Liver (tissue), 9 donors: ENCODE measurements around the gene REEP1. TPM values are rescaled to one million over a fixed set of nuclear protein-coding genes. Genes with fewer than 3 reads are reported as not detected.

ENCODE experiments used
- DNase-seq: peaks from one replicate; pipeline ENCODE4 v3.0.0-alpha.2; 2017; ENCODE audit warnings: low spot score
- H3K27ac ChIP-seq, 2 donors: one replicate each; pipeline ENCODE4 v1.7.0; 2013; ENCODE audit warnings: inconsistent platforms in 2 of 2, low read length in 2 of 2, control low read depth in 1 of 2, low read depth in 1 of 2, mild to moderate bottlenecking in 1 of 2
- H3K27me3 ChIP-seq, 4 donors: one replicate each; pipeline versions ENCODE4 v1.6.1 to v1.7.0; 2013; ENCODE audit warnings: low read length in 3 of 4, inconsistent platforms in 1 of 4, mild to moderate bottlenecking in 1 of 4, moderate library complexity in 1 of 4; ENCODE audit not compliant: control insufficient read depth in 4 of 4, insufficient read depth in 4 of 4
- H3K36me3 ChIP-seq, 4 donors: one replicate each; pipeline versions ENCODE4 v1.6.1 to v1.7.0; 2013; ENCODE audit warnings: low read length in 3 of 4, mild to moderate bottlenecking in 3 of 4, low read depth in 1 of 4, moderate library complexity in 1 of 4; ENCODE audit not compliant: control insufficient read depth in 4 of 4, insufficient read depth in 3 of 4
- H3K4me1 ChIP-seq, 4 donors: one replicate each; pipeline versions ENCODE4 v1.6.1 to v1.7.0; 2013; ENCODE audit warnings: low read length in 3 of 4, mild to moderate bottlenecking in 3 of 4, moderate library complexity in 1 of 4; ENCODE audit not compliant: control insufficient read depth in 4 of 4, insufficient read depth in 4 of 4
- H3K4me3 ChIP-seq, 3 donors: one replicate each; pipeline versions ENCODE4 v1.6.1 to v1.7.0; 2013; ENCODE audit warnings: low read length in 3 of 3, control low read depth in 1 of 3, low read depth in 1 of 3, mild to moderate bottlenecking in 1 of 3
- H3K9ac ChIP-seq, 2 donors: one replicate each; pipeline ENCODE4 v1.7.0; 2013; ENCODE audit warnings: low read length in 2 of 2, mild to moderate bottlenecking in 2 of 2, moderate library complexity in 2 of 2, control low read depth in 1 of 2, low read depth in 1 of 2
- H3K9me3 ChIP-seq, 4 donors: one replicate each; pipeline versions ENCODE4 v1.6.1 to v1.7.0; 2013; ENCODE audit warnings: low read length in 3 of 4; ENCODE audit not compliant: control insufficient read depth in 4 of 4
- EGR1 ChIP-seq, 2 donors: IDR thresholded peaks; 2 replicates each; pipeline ENCODE4 v1.6.1; 2016 to 2018; ENCODE audit warnings: antibody characterized with exemption in 2 of 2, low read depth in 2 of 2
- FOXA1 ChIP-seq: IDR thresholded peaks from 2 replicates; pipeline ENCODE4 v1.6.1; 2016; ENCODE audit warnings: antibody characterized with exemption
- FOXA2 ChIP-seq: IDR thresholded peaks from 2 replicates; pipeline ENCODE4 v1.6.1; 2016; ENCODE audit warnings: antibody characterized with exemption
- GABPA ChIP-seq, 2 donors: IDR thresholded peaks in 1 of 2; conservative IDR thresholded peaks in 1 of 2; 2 replicates each; pipeline ENCODE4 v1.6.1; 2016; ENCODE audit warnings: antibody characterized with exemption in 2 of 2, mild to moderate bottlenecking in 1 of 2, moderate library complexity in 1 of 2
- HNF4A ChIP-seq, 2 donors: conservative IDR thresholded peaks; 2 replicates each; pipeline ENCODE4 v1.6.1; 2016; ENCODE audit warnings: antibody characterized with exemption in 2 of 2, mild to moderate bottlenecking in 2 of 2
- HNF4G ChIP-seq: IDR thresholded peaks from 2 replicates; pipeline ENCODE4 v1.6.1; 2016; ENCODE audit warnings: antibody characterized with exemption
- JUND ChIP-seq, 2 donors: IDR thresholded peaks; 2 replicates each; pipeline ENCODE4 v1.6.1; 2016; ENCODE audit warnings: antibody characterized with exemption in 2 of 2
- RAD21 ChIP-seq, 2 donors: IDR thresholded peaks; 2 replicates each; pipeline ENCODE4 v1.6.1; 2016; ENCODE audit warnings: antibody characterized with exemption in 2 of 2, mild to moderate bottlenecking in 2 of 2
- RXRA ChIP-seq, 2 donors: IDR thresholded peaks; 2 replicates each; pipeline ENCODE4 v1.6.1; 2017 to 2018; ENCODE audit warnings: antibody characterized with exemption in 2 of 2, mild to moderate bottlenecking in 1 of 2
- SP1 ChIP-seq: IDR thresholded peaks from 2 replicates; pipeline ENCODE4 v1.6.1; 2018; ENCODE audit warnings: antibody characterized with exemption, mild to moderate bottlenecking
- TAF1 ChIP-seq: conservative IDR thresholded peaks from 2 replicates; pipeline ENCODE4 v1.6.1; 2016; ENCODE audit warnings: antibody characterized with exemption, mild to moderate bottlenecking
- YY1 ChIP-seq: IDR thresholded peaks from 2 replicates; pipeline ENCODE4 v1.6.1; 2016; ENCODE audit warnings: antibody characterized with exemption, mild to moderate bottlenecking
- WGBS: extraction: QIAGEN DNeasy Blood & Tissue Kit; methylation state at CpG from one replicate; pipeline ENCODE4 v1.1.7; 2013; 5-methylcytosine and 5-hydroxymethylcytosine counted together
- polyA plus RNA-seq, 2 donors: library from polyadenylated mRNA; stranded (reverse) in 1 of 2; unstranded in 1 of 2; fragments of 200-250 nt in 1 of 2; fragments of >200 nt in 1 of 2; fragmentation: Nextera tagmentation in 1 of 2; extraction: Ambion mirVana in 1 of 2; gene quantifications; one replicate each; pipeline versions ENCODE4 v1.2.1 to v1.2.3, GENCODE V29; 2013 to 2015
- total RNA-seq, 2 donors: library from RNA; depleted of rRNA; stranded (reverse); fragments of >200 nt; gene quantifications; one replicate each; pipeline ENCODE4 v1.2.3, GENCODE V29; 2014
- TF ChIP-seq, protein P1 (sequence below): IDR thresholded peaks from 2 replicates; pipeline ENCODE4 v1.6.1; 2016; ENCODE audit warnings: antibody characterized with exemption
- TF ChIP-seq, protein P2 (sequence below): IDR thresholded peaks from 2 replicates; pipeline ENCODE4 v1.6.1; 2016; ENCODE audit warnings: antibody characterized with exemption, mild to moderate bottlenecking
- TF ChIP-seq, protein P3 (sequence below): IDR thresholded peaks from 2 replicates; pipeline ENCODE4 v1.6.1; 2016; ENCODE audit warnings: antibody characterized with exemption
- TF ChIP-seq, protein P4 (sequence below): IDR thresholded peaks from 2 replicates; pipeline ENCODE4 v1.6.1; 2016; ENCODE audit warnings: antibody characterized with exemption
- donor health status: healthy.
- donor health status: healthy.
- donor health status: healthy.
- donor health status: healthy.
- donor health status: healthy.

Gene REEP1
- total and polyA plus RNA-seq, 4 donors: 0.46 to 1.7 (median 0.89) TPM

DNA sequence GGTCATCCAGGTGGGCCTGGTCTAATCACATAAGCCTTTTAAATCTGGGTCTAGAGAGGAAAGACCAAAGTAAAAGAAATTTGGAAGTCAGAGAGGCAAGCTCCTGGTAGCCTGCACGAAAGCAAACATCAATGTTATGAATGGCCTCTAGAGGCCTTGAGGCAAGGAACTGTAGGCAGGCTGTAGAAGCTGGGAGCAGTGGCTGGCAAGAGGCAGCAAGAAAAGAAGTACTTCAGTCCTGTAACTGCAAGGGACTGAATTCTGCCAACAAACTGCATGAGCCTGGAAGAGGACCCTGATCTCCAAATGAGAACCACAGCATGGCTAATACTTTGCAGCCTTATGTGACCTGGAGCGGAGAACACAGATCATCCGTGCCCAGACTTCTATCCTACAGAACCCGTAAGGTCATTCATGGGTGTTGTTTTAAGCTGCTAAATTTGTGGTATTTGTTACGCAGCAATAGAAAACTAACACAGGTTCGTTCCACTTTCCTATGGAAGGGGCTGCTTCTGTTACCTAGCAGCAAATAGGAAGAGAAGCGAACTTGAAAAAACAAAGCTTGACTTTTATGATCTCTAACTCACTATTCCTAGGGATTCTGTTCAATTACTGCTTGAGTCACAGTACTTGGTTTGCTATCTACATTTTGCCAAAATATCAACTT is 143.4 kb downstream of the REEP1 start:
- WGBS: 72% methylated on average over 7 of the region's 7 CpGs
- no peaks in the 10 kb centered on the region for H3K27me3 ChIP-seq

DNA sequence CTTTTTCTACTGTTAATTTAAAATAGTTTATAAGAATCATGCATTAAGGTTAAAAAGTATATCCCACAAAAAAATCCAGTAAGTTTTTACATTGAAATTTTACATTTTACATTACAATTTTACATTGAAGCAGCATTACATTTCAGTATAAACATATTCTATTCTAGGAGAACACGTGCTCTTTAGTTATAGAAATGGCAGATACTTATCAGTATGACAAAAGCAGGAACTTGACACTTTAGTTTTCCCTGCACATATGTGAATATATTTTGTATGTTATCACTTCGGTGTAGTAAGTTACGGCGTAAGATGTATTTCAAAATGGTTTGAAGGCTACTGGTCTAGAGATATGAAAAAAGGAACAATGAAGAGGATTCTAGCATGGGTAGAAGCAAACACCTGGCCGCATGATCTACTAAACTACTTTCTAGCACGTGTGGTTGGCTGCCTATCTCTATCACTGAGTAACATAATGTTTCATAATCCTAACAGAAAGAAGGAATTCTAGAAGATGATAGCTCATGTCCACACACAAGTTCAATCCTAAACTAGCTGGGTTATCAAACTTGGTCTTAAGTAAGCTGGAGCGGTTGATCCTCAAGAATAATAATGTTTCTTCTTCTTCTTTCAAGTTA is 147.5 kb downstream of the REEP1 start:
- WGBS: 83% methylated on average over 7 of the region's 7 CpGs
- Histone ChIP-seq H3K27ac (no peak overlapping the region), H3K36me3 (peaks cover 0 to 3% (median under 1%) of the 10 kb centered on the region in 4 donors), H3K9me3 (no peaks in the 10 kb centered on the region), H3K4me1 (peaks cover 11 to 31% (median 22%) of the 10 kb centered on the region in 4 donors), H3K9ac (no peak overlapping the region), H3K4me3 (no peak overlapping the region), H3K27me3 (no peaks in the 10 kb centered on the region)
- no peak for DNase-seq
- TF ChIP-seq HNF4G (no peak), SP1 (no peak), EGR1 (IDR thresholded peaks at IDR 0.05; ENCODE audit: low read depth in 2 of 2) (no peak), JUND (IDR thresholded peaks at IDR 0.05) (no peak), RXRA (IDR thresholded peaks at IDR 0.05) (no peak), RAD21 (IDR thresholded peaks at IDR 0.05) (no peak)
- TF ChIP-seq, protein P1, sequence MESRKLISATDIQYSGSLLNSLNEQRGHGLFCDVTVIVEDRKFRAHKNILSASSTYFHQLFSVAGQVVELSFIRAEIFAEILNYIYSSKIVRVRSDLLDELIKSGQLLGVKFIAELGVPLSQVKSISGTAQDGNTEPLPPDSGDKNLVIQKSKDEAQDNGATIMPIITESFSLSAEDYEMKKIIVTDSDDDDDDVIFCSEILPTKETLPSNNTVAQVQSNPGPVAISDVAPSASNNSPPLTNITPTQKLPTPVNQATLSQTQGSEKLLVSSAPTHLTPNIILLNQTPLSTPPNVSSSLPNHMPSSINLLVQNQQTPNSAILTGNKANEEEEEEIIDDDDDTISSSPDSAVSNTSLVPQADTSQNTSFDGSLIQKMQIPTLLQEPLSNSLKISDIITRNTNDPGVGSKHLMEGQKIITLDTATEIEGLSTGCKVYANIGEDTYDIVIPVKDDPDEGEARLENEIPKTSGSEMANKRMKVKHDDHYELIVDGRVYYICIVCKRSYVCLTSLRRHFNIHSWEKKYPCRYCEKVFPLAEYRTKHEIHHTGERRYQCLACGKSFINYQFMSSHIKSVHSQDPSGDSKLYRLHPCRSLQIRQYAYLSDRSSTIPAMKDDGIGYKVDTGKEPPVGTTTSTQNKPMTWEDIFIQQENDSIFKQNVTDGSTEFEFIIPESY: no peak
- TF ChIP-seq, protein P2, sequence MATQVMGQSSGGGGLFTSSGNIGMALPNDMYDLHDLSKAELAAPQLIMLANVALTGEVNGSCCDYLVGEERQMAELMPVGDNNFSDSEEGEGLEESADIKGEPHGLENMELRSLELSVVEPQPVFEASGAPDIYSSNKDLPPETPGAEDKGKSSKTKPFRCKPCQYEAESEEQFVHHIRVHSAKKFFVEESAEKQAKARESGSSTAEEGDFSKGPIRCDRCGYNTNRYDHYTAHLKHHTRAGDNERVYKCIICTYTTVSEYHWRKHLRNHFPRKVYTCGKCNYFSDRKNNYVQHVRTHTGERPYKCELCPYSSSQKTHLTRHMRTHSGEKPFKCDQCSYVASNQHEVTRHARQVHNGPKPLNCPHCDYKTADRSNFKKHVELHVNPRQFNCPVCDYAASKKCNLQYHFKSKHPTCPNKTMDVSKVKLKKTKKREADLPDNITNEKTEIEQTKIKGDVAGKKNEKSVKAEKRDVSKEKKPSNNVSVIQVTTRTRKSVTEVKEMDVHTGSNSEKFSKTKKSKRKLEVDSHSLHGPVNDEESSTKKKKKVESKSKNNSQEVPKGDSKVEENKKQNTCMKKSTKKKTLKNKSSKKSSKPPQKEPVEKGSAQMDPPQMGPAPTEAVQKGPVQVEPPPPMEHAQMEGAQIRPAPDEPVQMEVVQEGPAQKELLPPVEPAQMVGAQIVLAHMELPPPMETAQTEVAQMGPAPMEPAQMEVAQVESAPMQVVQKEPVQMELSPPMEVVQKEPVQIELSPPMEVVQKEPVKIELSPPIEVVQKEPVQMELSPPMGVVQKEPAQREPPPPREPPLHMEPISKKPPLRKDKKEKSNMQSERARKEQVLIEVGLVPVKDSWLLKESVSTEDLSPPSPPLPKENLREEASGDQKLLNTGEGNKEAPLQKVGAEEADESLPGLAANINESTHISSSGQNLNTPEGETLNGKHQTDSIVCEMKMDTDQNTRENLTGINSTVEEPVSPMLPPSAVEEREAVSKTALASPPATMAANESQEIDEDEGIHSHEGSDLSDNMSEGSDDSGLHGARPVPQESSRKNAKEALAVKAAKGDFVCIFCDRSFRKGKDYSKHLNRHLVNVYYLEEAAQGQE: no peak
- TF ChIP-seq, protein P3, sequence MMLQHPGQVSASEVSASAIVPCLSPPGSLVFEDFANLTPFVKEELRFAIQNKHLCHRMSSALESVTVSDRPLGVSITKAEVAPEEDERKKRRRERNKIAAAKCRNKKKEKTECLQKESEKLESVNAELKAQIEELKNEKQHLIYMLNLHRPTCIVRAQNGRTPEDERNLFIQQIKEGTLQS: no peak

More for the DNA sequence above, 143.4 kb downstream of the REEP1 start:
- no peaks in the 10 kb centered on the region for H3K9me3 ChIP-seq
- peaks cover 0 to 2% (median 0%) of the 10 kb centered on the region in 4 donors for H3K36me3 ChIP-seq
- H3K9ac ChIP-seq: no peak overlapping the region
- no peak for TF ChIP-seq YY1
- TF ChIP-seq, protein P2: no peak
- TF ChIP-seq, protein P3: no peak
- TF ChIP-seq, protein P4, sequence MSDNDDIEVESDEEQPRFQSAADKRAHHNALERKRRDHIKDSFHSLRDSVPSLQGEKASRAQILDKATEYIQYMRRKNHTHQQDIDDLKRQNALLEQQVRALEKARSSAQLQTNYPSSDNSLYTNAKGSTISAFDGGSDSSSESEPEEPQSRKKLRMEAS: no peak
- no peak for TF ChIP-seq RAD21 (IDR thresholded peaks at IDR 0.05)
- no peak for TF ChIP-seq HNF4A (conservative IDR thresholded peaks at IDR 0.05)
- no peak for TF ChIP-seq GABPA (IDR thresholded peaks at IDR 0.05 in 1 of 2, conservative IDR thresholded peaks at IDR 0.05 in 1 of 2)
- no peak for TF ChIP-seq SP1
- no peak for TF ChIP-seq FOXA2
- TF ChIP-seq FOXA1: no peak
- TF ChIP-seq, protein P1: no peak
- no peak for TF ChIP-seq HNF4G
- TF ChIP-seq TAF1: no peak
- no peak for TF ChIP-seq JUND (IDR thresholded peaks at IDR 0.05)
- TF ChIP-seq EGR1 (IDR thresholded peaks at IDR 0.05; ENCODE audit: low read depth in 2 of 2): no peak
- H3K4me1 ChIP-seq: peaks cover 5 to 32% (median 22%) of the 10 kb centered on the region in 4 donors
- H3K4me3 ChIP-seq: peak overlapping the region; percentile 65 to 83 (median 83)
- H3K27ac ChIP-seq: peak overlapping the region in 1 of 2 donors; percentile 96
- no peak for DNase-seq
